ENCODE data around the gene DDX51.
"Not testable (repeated sequence)": the region's sequence is repeated elsewhere in the genome, so short reads cannot be mapped to it uniquely, and the experiment has no call there.

Gene DDX51

DNA sequence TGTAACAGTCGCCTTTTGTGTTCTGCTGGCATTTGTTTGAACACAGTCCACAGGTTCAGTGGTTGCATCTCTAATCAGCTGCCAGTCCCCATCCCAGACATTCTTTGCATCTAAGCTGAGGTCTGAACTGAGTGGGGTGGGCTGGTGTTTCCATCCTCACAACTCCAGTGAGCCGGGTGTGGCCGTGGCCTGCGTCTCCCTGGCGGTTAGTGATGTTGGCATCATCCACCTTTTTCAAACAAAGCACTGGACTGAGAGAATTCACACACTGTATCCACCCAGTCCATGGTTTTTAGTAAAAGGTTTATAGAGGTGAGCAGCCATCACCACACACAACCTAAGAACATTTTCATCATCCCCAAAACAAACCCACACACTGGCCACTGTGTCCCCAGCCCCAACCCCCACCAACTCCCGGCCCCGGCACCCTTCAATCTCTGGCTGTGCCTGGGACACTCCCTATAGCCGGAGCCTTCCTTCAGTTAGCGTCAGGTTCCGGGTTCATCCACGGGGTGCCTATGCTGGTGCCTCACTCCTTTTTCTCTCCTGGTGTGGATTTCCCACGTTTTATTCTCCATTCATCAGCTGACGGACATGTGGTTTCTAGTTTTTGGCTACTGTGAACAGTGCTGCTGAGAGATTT lies 6.5 kb downstream of the DDX51 start:
- no peak for ATAC-seq

DNA sequence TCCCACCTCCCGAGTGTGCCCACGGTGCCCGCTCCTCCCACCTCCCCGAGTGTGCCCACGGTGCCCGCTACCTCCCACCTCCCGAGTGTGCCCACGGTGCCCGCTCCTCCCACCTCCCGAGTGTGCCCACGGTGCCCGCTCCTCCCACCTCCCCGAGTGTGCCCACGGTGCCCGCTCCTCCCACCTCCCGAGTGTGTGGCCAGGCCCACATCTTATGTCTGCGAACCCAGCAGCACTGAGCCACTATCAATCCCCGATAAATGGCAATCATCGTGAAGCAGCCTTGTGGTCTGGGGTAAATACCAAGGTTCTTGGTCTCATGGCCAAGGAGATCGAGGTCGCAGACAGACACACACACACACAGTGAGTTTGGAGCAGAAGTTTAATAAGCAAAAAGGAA lies 7.9 kb downstream of the DDX51 start:
- not testable (repeated sequence) for ATAC-seq

DNA sequence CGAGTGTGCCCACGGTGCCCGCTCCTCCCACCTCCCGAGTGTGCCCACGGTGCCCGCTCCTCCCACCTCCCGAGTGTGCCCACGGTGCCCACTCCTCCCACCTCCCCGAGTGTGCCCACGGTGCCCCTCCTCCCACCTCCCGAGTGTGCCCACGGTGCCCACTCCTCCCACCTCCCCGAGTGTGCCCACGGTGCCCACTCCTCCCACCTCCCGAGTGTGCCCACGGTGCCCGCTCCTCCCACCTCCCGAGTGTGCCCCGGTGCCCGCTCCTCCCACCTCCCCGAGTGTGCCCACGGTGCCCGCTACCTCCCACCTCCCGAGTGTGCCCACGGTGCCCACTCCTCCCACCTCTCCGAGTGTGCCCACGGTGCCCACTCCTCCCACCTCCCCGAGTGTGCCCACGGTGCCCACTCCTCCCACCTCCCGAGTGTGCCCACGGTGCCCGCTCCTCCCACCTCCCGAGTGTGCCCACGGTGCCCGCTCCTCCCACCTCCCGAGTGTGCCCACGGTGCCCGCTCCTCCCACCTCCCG lies 9.4 kb downstream of the DDX51 start:
- not testable (repeated sequence) for ATAC-seq

DNA sequence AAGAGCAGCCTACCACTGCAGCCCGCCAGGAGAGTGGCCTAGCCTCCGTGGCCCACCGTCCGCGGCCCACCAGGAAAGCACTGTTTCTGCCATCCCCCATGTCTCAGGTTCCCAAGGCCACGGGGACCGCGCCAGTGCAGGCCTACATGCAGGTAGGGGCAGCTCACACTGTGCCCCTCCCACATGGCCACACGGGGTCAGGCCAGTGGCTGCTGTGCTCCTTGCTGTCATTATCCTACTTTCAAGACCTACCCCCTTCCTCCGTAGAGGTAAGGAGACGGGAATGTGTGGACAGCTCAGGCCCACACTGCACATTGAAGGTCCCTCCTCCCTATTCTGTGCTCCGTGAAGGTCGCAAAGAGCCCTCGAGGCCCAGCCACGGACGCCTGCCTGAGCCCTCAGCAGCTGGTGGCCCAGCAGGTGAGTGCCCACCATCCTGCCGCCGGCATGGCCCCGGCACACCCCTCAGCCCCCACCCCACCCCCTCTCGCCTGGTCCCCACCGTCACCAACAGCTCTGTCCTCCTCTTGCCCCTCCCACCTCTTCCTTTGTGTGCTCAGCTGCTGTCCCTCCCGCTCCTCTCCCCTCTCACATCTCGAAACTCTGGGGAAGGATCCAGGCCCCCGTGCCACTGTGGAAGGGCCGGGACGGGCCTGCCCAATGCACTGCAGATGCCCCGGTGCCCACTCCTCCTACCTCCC lies 10.0 kb downstream of the DDX51 start:
- no peak for ATAC-seq

DNA sequence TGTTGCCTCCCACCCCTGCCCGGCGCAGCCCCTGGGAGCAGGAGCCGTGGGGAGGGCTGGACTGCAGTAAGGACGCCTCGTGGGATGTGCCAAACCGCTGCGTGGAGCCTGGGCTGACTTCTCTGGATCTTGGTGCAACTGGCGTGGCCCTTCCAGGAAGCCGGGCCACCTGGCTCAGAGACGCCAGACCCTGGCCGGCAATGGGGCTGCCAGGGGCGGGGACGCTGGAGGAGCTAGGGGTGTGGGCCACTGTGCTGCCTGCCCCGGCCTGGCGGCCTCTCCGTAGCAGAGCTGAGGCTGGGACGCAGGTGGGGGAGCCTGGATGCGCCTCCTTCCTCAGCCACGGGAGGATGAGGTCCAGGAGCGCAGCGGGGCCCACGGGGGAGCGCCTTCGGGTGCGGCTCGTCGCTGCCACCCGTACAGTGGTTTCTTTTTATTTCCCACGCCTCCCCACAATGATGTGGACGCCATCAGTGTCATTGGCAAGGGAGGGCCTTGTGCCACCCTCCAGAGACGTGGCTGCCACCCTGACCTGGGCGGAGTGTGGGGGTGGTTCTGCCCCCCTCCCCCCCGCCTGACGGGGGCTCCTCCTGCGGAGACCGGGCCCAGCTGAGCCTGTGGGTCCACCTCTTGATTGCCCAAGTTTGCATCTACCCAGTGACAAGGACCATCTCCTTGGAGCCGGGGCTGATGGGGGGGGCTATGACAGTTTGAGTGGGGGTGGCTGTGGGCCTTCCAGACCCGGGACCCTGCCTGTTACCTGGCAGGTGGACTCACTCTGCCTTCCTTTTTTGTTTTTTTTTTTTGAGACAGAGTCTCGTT lies 11.3 kb downstream of the DDX51 start:
- no peak for ATAC-seq

DNA sequence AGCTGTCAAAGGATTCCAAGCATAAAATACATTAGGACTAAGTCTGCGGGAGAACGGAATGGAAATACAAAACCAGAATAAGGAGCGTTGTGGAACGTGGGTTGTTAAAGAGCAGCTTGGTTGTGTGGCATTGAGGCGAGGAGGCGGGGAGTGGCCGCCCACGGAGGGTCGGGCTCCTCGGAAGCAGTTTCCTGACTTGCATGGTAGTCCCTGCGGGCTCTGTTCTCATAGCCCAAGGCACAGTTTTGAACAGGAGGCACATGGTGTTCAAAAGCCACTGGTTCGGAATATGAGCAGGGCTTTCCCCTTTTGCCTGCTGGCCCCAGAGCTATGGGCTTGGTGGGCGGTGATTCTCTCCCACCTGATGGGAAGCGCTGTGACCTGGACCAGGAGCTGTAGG lies 12.2 kb downstream of the DDX51 start:
- no peak for ATAC-seq

DNA sequence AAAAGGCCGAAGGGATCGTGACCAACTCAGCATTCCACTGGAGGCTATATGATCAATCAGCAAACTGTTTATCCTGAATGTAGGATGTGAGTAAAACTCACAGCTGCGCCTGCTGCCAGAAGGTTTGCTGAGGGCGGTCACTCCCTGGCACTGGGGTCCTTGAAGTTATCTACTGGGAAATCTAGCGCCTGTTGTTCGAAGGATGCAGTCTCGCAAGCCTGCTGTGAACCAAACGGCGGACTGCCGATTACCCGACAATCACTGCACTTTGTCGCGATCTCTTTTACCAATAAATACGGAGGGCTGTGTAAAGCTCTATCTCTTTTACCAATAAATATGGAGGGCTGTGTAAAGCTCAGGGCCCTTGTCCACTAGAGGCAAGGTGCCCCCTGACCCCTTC lies 12.9 kb downstream of the DDX51 start:
- ATAC-seq, result no peak

DNA sequence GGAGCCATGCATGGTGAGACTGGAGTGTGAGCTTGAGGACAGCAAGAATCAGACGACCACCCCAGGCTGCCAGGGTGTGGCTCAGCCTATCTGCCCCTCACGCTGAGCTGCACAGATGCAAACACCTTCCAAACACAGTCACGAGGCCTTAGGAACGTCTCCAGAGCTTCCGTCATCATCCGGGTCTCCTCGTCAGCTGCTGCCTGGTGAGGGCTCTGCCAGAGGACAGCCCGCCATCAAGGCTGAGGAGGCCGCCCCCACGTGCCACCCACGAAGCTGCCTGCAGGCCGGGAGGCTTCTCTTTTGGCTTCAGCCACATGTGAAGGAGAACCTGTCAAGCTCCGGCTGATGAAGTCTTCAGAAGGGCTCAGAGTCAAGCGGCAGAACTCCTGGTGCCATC lies 13.4 kb downstream of the DDX51 start:
- ATAC-seq, result no peak

DNA sequence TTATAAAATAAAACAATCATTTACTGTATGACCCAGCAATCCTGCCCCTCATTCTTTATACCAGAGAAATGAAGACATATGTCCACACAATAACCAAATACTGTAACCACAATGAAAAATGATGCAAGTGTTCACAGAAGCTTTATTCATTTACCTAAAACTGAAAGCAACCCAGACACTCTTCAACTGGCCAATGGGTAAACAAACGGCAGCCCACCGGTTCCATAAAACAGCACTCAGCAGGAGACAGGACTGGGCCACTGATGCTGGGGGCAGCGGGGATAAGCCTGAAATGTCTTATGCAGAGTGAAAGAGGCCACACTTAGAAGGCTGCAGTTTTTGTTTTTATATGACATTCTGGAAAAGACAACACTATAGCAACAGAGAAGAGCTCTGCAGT lies 15.1 kb downstream of the DDX51 start:
- ATAC-seq, result no peak

DNA sequence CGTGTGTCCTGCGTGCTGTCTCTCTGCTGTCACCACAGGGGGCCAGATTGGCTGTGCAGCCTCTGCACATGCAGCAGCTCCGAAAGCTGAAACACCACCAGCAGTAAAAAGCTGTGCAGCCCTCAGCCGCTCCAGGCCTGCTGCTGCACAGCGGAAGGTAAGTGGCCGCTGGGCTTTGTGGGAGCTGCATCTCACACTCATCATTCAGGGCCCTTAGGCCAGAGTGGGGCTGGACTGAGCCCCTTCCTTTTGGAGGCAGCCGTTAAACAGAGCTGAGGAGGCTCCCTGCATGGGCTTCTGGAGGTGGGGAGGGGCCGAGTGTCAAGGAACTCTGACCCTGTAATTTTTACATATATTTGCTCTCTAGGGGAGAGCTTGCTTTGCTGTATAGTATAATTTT lies 17.1 kb downstream of the DDX51 start:
- no peak for ATAC-seq

DNA sequence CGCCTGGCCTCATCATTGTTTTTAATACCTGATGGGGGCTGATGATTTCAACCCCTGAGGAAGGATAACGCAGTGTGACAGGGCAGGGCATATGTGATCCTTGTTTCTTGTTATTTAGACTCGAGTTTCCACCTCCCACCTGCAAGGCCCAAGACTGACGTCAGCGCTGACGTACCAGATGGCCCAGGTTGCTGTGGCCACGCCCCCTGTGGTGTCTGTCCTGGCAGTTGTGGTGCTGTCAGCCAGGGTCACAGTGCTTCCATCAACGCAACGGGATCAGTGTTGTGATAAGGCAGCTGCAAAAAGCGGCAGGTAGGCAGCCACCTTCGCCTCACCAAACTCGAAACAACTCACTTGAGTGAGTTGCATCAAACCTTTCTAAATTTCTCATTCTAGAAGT lies 18.4 kb downstream of the DDX51 start:
- ATAC-seq, result no peak

DNA sequence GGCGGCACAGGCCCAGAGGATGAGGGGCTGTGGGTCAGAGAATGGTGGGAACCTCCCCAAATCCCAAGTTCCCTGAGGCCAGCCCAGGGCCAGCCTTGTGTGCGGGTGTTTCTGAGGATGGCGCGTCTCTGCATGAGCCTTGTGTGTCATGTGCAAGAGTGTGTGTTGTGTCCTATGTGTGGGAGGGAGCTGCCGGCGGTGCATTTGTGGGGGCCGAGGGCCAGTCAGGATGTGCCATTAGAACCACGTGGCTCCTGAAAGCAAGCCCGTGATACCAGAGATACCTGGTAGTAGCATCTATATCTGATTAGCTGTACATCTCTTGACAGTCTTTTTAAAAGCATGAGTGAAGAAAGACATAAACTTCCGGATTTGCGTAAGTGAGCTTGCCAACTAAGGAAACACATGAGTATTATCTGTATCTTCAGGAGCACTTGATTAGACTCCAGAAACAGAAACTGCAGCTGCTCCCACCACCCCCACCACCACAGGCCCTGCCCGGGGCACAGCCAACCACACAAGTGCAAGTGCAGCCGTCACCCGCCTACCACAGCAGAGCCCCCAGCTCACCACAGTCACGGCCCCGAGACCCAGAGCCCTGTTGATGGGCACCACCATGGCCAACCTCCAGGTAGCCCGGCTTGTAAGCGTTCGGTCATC lies 19.2 kb downstream of the DDX51 start:
- ATAC-seq, result peak in 1 of 2 donors; percentile 24

DNA sequence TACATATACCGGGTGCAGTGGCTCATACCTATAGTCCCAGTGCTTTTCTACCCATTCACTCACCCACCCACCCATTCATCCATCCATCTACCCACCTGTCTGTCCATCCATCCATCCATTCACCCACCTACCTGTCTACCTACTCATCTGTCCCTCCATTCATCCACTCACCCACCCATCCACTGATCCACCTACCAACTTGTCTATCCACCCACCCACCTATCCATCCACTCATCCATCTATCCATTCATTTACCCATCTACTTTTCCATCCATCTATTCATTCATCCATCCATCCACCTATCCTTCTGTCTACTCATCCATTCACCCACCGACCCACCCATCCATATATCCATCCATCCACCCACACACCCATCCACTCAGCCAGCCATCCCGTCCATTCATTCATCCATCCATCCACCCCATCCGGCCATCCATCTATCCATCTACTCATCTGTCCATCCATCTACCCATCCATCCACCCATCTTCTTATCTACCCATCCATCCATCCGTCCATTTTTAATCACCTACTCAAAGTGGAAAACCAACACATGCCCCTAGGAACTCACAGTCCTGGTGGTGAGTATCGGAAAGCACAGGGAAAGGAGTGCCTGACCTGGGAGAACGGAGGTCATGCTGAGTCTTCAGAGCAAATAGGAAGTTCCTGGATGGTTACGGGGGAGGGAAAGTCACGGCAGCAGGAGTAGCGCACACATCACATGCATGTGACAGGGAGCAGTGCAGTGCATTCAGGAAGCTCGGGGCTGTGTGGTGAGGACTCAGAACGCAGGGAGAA lies 20.0 kb downstream of the DDX51 start:
- ATAC-seq, result no peak

DNA sequence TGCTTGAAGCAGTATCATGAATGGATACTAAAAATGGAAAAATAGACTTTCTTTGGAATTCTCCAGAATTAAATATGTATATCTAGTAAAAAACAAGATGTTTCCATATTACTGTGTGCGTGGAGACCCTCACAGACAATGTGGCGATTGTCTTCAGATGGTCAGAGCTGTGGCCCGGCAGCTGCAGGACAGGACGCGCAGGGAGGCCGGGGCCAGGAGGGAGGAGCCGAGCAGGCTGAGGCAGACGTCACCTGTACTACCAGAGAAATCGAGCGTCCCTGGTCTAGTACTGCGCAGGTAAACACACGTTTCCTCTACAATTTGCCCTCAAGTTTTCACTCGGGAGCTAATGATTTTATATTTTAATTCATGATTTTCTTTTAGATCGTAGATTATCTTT lies 22.8 kb downstream of the DDX51 start:
- ATAC-seq, result no peak

DNA sequence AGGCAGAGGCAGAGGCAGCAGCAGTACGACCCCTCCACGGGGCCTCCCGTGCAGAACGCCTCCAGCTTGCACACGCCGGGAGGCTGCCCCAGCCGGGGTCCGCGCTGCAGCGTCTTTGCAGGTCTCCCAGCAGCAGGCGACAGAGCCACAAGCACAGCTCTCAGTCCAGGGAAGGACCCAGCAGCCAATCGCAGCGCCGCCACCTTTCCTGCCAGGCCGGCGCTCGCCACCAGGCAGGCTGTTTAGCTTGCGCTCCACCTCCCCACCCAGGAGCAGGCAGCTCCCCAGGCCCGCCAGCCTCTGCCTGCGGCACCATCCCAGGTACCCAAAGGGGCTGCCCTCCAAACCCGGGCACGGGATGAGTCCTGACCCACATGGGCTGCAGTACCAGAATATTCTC lies 25.2 kb downstream of the DDX51 start:
- ATAC-seq, result no peak

DNA sequence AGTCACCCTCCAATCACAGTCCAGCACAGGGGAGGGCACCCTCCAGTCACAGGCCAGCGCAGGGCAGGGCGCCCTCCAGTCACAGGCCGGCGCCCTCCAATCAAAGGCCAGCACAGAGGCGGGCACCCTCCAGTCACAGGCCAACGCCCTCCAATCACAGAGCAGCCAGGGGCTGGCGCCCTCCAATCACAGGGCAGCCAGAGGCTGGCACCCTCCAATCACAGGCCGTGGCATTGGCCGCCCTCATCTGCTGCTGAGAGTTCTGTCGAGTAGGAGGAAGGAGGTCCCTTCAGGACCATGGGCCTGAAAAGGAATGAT lies 26.6 kb downstream of the DDX51 start:
- no peak for ATAC-seq

DNA sequence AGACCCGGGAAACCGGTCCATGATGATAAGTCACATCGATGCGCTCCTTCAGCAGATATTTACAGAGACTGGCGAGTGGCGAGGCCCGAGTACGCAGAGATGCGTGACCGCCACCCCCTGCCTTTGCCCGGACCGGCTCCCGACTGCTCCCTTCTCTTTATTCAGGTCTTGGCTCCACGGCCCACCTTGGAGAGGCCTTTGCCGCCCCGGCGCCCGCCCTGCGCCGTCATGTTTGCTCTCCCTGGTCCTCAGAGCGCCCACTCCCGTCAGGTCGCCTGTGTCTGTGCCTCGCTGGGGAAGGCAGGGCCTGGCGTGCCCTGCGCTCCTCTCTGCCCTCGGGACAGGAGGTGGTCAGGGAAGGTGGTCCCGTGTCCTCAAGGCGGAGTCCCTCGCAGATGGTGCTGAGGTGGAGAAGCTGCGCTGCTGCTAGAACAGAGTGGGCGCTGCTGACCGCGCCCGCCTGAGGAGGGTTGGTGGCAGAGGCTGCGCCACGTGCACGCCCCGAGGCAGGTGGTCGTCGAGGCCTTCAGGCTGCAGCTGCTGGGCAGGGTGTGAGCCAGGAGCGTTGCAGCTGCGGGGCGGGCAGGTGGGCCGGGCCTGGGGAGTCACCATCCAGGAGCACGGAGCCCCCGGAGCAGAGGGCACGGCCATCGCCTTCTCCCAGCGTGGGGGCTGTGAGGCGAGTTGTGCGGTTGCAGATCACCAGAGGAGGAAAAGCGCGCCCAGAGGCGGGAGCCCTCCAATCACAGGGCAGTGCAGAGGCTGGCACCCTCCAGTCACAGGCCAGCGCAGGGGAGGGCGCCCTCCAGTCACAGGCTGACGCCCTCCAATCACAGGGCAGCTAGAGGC lies 27.2 kb downstream of the DDX51 start:
- no peak for ATAC-seq

DNA sequence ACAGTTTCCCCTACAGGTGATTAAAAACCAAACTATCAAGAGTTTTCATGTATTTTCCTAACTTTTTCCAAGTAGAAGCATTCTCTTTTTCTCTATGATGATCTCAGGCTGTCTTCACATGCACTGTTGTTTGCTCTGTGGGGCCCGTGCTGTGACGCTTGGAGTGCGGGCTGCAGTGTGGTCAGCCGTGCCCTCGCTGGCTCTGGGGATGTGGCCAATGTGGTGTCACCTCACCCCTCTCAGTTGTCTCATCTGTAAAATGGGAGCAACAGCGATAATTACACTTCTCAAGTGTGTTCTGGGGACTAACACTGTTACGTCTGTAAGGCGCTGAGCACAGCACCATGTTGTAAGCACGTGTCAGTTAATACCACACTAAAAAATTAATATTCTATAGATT lies 28.6 kb downstream of the DDX51 start:
- no peak for ATAC-seq

DNA sequence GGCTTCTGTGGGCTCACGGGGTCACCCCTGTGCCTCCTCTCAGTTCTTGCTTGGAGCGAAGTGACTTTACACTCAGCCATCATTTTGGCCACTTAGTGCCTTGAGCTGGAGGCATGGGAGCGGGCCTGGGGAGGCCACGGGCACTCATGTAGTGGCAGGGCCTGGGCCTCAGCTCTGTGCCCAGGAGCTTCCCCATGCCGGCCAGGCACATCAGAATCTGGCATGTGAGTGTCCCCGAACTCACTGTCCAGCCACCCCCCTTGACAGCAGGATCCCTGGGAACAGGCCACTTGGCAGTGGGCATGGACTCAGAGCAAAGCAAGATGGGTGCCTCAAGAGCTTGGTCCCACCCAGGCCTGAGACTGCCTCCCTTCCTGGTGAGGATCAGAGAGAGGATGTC lies 29.5 kb downstream of the DDX51 start:
- no peak for ATAC-seq

DNA sequence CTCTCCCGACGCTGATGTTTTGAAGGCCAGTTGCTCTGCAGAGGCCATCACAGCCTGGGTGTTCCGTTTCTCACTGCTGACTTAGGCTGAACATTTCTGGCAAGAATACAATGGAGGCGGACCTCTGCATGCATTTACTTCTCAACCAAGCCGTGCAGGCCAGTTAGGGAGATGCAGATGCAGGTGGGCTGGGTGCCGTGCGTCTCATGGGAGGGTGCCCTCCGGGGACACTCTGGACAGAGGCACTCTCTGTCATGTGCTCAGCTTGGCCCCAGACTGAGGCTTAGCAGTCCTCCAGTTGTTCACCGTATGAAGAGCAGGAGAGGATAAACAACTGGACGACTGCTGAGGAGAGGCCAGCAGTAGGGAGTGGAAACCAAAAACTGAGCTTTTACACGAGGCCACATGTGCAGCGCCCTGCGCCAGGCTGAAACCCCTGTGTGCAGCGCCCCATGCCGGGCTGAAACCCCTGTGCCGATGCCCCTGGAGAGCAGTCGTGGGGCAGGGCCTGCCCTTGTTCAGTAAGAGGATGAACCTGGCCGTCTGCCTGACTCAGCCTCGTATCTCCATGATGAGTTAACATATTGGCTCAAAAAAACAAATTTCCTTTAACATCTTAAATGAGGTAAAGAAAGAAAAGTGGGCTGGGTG lies 32.3 kb downstream of the DDX51 start:
- ATAC-seq, result no peak

DNA sequence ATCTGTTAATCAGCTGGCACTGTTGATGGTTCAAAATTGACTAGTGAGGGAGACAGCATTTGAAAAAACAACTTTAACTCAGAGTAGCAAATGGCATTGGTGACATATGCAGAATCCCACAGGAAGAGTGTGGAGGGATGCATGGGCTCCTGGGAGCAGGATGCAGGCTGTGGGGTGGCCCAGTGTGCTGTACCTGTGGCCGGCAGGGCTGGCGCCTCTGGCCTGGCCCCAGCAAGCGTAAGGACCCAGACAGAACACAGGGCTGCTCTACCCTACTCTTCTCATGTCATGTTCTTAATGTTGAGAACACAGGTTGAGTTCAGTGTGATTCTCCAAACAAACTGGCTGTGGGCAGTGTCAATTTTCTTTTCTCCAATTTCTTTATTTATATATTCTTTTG lies 33.4 kb downstream of the DDX51 start:
- no peak for ATAC-seq
